DND-41 (cell line): ENCODE measurements around the gene PPP6R2.

Source experiments
- ATAC-seq: fragments of 200-7000 bp; cut with Tn5 transposase; 3 replicates; pipeline ENCODE4 v1.9.1; 2021; ENCODE audit warnings: low read depth; ENCODE audit not compliant: insufficient read depth
- DNase-seq: peaks from one replicate; pipeline ENCODE4 v3.0.0-alpha.2; 2020
- H2AFZ ChIP-seq: 2 replicates; pipeline ENCODE4 v1.6.0; 2012; ENCODE audit warnings: low read depth, low read length
- H3K27ac ChIP-seq: 2 replicates; pipeline ENCODE4 v1.5.1; 2012; ENCODE audit warnings: low read length, inconsistent platforms
- H3K27me3 ChIP-seq: fragments of 200-600 bp; sonication (generic); 2 replicates; pipeline ENCODE4 v1.6.0; 2012; ENCODE audit warnings: low read length, mild to moderate bottlenecking, inconsistent platforms; ENCODE audit not compliant: insufficient read depth, poor library complexity
- H3K36me3 ChIP-seq: 2 replicates; pipeline ENCODE4 v1.5.1; 2012; ENCODE audit warnings: low read length, inconsistent platforms; ENCODE audit not compliant: insufficient read depth
- H3K4me1 ChIP-seq: 2 replicates; pipeline ENCODE4 v1.5.1; 2012; ENCODE audit warnings: mild to moderate bottlenecking, low read length; ENCODE audit not compliant: insufficient read depth
- H3K4me2 ChIP-seq: 2 replicates; pipeline ENCODE4 v1.6.0; 2012; ENCODE audit warnings: mild to moderate bottlenecking, moderate library complexity, low read length, inconsistent platforms; ENCODE audit not compliant: insufficient read depth
- H3K4me3 ChIP-seq, 2 experiments: fragments of 200-600 bp in 1 of 2; shearing (Covaris generic) in 1 of 2; 2 replicates each; pipeline ENCODE4 v1.5.1; 2012 to 2016; ENCODE audit warnings: inconsistent platforms in 2 of 2, low read length in 2 of 2, mild to moderate bottlenecking in 2 of 2, low read depth in 1 of 2, moderate library complexity in 1 of 2
- H3K79me2 ChIP-seq: 2 replicates; pipeline ENCODE4 v1.6.0; 2012; ENCODE audit warnings: low read length, inconsistent platforms; ENCODE audit not compliant: insufficient read depth
- H3K9ac ChIP-seq: 2 replicates; pipeline ENCODE4 v1.6.0; 2012; ENCODE audit warnings: low read depth, mild to moderate bottlenecking, inconsistent platforms, low read length, moderate library complexity
- H3K9me3 ChIP-seq: 2 replicates; pipeline ENCODE4 v1.5.1; 2012; ENCODE audit warnings: low read length, moderate library complexity, mild to moderate bottlenecking, inconsistent platforms; ENCODE audit not compliant: insufficient read depth, severe bottlenecking
- H4K20me1 ChIP-seq: 2 replicates; pipeline ENCODE4 v1.6.0; 2012; ENCODE audit warnings: low read length; ENCODE audit not compliant: insufficient read depth
- CTCF ChIP-seq: IDR thresholded peaks from 2 replicates; pipeline ENCODE4 v1.5.1; 2012; ENCODE audit warnings: borderline replicate concordance, low read length, moderate library complexity, mild to moderate bottlenecking; ENCODE audit not compliant: poor library complexity, severe bottlenecking; ENCODE audit errors: extremely low read depth
- EZH2 ChIP-seq: IDR thresholded peaks from 3 replicates; pipeline ENCODE4 v1.6.1; 2012; ENCODE audit warnings: borderline replicate concordance, low read depth, mild to moderate bottlenecking, moderate library complexity, low read length, inconsistent platforms; ENCODE audit not compliant: severe bottlenecking

Gene PPP6R2

GRCh38 chr22:50459496-50460140 is 116.5 kb downstream of the PPP6R2 start:
- TF ChIP-seq CTCF = peak; percentile 21
- TF ChIP-seq EZH2 = no peak
- peaks cover 98% of the 10 kb centered on the region for H3K36me3 ChIP-seq

GRCh38 chr22:50460938-50461337 is 117.8 kb downstream of the PPP6R2 start:
- no peak overlapping the region for H3K4me3 ChIP-seq
- DNase-seq (no peak), ATAC-seq (no peak)
- H3K4me1 ChIP-seq = no peaks in the 10 kb centered on the region
- no peaks in the 10 kb centered on the region for H3K27me3 ChIP-seq
- no peak overlapping the region for H2AFZ ChIP-seq
- no peak overlapping the region for H3K9ac ChIP-seq
- H3K4me2 ChIP-seq = no peak overlapping the region
- H3K27ac ChIP-seq = no peak overlapping the region
- H3K9me3 ChIP-seq = no peaks in the 10 kb centered on the region
- H3K79me2 ChIP-seq = peaks cover 21% of the 10 kb centered on the region
- TF ChIP-seq EZH2 (no peak), CTCF (no peak)
- H3K36me3 ChIP-seq = peaks cover 98% of the 10 kb centered on the region
- peaks cover 88% of the 10 kb centered on the region for H4K20me1 ChIP-seq

More at GRCh38 chr22:50459496-50460140, 116.5 kb downstream of the PPP6R2 start:
- DNase-seq (no peak), ATAC-seq (no peak; the same call in 2 of the 3 replicates)
- no peak overlapping the region for H3K9ac ChIP-seq
- H3K27ac ChIP-seq = no peak overlapping the region
- peaks cover 88% of the 10 kb centered on the region for H4K20me1 ChIP-seq
- H3K4me1 ChIP-seq = no peaks in the 10 kb centered on the region
- H2AFZ ChIP-seq = no peak overlapping the region
- H3K4me2 ChIP-seq = no peak overlapping the region
- peaks cover 13% of the 10 kb centered on the region for H3K79me2 ChIP-seq
- no peak overlapping the region for H3K4me3 ChIP-seq
- H3K27me3 ChIP-seq = no peaks in the 10 kb centered on the region
- no peaks in the 10 kb centered on the region for H3K9me3 ChIP-seq

GRCh38 chr22:50461536-50461935 is 118.4 kb downstream of the PPP6R2 start:
- no peaks in the 10 kb centered on the region for H3K9me3 ChIP-seq
- H3K79me2 ChIP-seq = peaks cover 27% of the 10 kb centered on the region
- ATAC-seq (no peak), DNase-seq (no peak)
- H3K9ac ChIP-seq = no peak overlapping the region
- no peak overlapping the region for H3K4me2 ChIP-seq
- no peak overlapping the region for H3K27ac ChIP-seq
- H2AFZ ChIP-seq = no peak overlapping the region
- H3K27me3 ChIP-seq = no peaks in the 10 kb centered on the region
- H4K20me1 ChIP-seq = peaks cover 92% of the 10 kb centered on the region
- no peak overlapping the region for H3K4me3 ChIP-seq
- no peaks in the 10 kb centered on the region for H3K4me1 ChIP-seq
- H3K36me3 ChIP-seq = peaks cover 98% of the 10 kb centered on the region
- no peak for TF ChIP-seq EZH2
- TF ChIP-seq CTCF = no peak
